D721Med (cell line): ENCODE results near the gene TUBGCP2.

Experiments
- DNase-seq: peaks from one replicate; pipeline ENCODE4 v3.0.0; 2011; ENCODE audit warnings: low spot score; ENCODE audit not compliant: insufficient read length
- FAIRE-seq: peaks from 2 replicates; lab custom pipeline; 2011; peaks lifted over from hg19 to GRCh38; lab: Jason Lieb, UNC
- TF ChIP-seq, protein P1 (sequence below): IDR thresholded peaks from 2 replicates; pipeline ENCODE4 v1.5.1; 2012; ENCODE audit warnings: mild to moderate bottlenecking, control low read depth; ENCODE audit not compliant: insufficient read depth; ENCODE audit errors: missing control alignments

The TUBGCP2 gene

DNA sequence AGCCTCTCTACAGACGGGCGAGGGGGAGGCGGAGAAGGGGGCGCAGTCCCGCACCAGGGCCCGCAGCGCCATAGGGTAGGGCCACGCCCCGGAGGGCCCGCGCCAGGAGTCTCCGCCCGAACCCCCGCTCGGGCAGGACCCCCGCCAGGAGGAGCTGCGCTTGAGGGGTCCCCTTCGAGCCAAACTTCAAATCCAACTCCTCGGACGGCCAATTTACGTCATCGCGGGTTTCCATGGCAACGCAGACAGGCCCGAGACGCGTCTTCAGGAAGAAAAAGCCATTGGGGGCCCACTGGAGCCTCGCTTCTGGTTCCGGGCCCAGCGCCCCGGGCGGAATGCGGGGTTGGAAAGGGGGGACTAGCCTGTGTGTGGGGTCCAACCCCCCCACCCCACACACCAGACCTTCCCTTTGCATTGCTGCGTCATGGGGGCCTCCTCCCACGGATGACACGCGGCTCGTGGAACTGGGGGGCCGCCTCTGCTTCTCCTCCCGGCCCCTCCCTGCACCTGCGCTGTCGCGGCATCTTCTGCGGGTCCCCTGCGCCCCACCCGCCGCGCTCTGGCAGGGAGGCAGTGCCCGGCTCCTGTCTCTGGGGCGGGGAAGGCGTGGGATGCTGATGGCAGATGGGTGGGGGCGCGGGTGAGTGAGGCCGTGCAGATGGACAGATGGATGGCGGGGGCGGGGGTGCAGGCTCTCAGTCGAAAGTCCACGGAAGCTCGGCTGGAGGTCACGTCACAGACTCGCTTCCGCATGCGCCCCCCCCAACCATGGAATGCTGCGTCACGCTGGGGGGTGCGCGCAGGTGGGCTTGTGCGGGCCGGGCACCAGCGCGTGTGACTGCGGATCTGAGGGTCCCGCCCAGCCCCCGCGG is 26.8 kb upstream of the TUBGCP2 start:
- DNase-seq (no peak), FAIRE-seq (no peak)
- TF ChIP-seq, protein P1, sequence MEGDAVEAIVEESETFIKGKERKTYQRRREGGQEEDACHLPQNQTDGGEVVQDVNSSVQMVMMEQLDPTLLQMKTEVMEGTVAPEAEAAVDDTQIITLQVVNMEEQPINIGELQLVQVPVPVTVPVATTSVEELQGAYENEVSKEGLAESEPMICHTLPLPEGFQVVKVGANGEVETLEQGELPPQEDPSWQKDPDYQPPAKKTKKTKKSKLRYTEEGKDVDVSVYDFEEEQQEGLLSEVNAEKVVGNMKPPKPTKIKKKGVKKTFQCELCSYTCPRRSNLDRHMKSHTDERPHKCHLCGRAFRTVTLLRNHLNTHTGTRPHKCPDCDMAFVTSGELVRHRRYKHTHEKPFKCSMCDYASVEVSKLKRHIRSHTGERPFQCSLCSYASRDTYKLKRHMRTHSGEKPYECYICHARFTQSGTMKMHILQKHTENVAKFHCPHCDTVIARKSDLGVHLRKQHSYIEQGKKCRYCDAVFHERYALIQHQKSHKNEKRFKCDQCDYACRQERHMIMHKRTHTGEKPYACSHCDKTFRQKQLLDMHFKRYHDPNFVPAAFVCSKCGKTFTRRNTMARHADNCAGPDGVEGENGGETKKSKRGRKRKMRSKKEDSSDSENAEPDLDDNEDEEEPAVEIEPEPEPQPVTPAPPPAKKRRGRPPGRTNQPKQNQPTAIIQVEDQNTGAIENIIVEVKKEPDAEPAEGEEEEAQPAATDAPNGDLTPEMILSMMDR, result no peak

DNA sequence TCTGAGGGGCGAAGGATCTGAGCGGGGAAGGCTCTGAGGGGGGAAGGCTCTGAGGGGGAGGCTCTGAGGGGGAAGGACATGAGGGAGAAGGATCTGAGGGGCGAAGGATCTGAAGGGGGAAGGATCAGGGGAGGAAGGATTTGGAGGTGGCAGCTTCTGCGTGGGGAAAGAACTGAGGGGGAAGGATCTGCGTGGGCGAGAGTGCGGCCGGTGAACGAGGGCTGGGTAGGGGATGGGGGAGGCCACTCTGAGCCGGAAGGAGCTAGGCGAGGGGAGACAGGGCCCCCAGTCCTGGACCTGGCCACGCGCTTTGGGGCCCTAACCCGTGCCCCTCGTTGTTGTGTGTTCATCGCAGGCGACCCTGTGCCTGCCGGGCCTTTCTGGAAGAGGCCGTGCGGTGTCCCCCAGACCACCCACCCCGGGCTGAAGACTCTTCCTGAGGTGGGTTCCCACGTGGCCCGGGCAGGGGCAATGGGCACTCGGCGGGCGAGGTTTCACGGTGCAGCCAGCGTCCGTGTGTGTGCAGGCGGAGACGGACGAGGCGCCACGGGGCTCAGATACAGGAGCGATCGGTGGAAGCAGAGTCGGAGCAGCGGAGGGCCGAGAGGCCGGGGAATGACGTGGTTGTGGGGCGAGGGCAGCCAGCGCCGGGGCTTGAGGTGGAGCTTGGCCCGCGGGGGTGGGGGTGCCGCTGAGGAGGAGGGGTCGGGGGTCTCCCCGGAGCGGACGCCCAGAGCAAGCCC is 26.0 kb upstream of the TUBGCP2 start:
- DNase-seq (no peak), FAIRE-seq (no peak)
- TF ChIP-seq, protein P1, result no peak

DNA sequence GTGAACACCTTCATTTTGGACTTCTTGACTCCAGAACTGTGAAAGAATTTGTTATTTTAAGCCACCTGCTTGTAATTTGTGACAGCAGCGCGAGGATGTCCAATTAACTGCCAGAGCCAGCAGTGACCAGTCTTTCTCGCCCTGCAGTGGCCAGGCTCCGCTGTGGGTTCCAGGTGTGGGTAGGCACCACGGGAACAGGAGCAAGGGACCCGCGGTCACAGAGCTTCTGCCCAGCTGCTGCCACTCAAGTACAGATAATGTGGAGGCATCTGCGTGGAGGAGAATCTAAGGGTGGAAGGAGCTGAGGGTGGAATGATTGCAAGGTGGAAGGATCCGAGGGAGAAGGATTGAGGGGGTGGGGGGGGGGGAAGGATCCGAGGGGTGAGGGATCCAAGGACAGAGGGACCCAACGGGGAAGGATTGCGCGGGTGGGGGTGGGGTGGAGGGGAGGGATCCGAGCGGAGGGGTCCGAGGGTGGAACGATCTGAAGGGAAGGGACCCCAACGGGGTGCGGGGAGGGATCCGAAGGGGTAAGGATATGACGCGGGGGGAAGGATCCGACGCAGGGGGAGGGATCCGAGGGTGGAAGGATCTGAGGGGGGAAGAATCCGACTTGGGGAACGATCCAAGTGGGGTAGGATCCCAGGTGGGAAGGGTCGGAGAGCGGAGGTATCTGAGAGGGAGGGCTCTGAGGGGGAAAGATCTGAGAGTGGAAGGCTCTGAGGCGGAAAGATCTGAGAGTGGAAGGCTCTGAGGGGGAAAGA is 24.4 kb upstream of the TUBGCP2 start:
- TF ChIP-seq, protein P1, result no peak
- no peak for FAIRE-seq
- DNase-seq, result no peak

DNA sequence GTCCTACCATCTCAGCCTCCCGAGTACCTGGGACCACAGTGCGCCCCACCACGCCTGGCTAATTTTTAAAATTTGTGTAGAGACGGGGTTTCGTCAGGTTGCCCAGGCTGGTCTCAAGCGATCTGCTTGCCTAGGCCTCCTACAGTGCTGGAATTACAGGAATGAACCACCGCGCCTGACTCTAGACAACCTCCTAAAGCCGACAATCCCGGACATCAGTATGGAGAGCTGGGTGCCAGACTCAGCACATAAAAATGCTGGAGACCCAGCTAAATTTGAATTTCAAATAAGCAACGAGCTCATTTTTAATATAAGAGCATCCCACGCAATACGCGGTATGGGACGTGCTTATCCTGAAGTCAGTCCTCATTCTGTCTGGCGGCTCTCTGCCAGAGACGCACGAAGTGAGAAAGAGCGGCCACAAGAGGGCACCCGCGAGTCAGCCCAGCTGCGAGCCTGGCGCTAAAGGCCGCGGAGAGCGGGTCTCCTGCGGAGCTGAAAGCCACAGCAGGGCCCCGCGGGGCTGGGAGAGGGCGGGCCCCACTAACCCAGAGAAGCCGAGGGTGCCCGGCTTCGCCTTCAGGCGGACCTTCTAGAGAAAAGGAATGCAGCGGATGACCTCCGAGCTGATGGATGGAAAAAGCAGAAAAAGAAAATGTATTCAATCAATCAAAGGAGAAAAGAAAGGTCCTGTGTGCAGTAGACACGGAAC is 21.0 kb upstream of the TUBGCP2 start:
- no peak for FAIRE-seq
- TF ChIP-seq, protein P1, result peak; percentile 85

DNA sequence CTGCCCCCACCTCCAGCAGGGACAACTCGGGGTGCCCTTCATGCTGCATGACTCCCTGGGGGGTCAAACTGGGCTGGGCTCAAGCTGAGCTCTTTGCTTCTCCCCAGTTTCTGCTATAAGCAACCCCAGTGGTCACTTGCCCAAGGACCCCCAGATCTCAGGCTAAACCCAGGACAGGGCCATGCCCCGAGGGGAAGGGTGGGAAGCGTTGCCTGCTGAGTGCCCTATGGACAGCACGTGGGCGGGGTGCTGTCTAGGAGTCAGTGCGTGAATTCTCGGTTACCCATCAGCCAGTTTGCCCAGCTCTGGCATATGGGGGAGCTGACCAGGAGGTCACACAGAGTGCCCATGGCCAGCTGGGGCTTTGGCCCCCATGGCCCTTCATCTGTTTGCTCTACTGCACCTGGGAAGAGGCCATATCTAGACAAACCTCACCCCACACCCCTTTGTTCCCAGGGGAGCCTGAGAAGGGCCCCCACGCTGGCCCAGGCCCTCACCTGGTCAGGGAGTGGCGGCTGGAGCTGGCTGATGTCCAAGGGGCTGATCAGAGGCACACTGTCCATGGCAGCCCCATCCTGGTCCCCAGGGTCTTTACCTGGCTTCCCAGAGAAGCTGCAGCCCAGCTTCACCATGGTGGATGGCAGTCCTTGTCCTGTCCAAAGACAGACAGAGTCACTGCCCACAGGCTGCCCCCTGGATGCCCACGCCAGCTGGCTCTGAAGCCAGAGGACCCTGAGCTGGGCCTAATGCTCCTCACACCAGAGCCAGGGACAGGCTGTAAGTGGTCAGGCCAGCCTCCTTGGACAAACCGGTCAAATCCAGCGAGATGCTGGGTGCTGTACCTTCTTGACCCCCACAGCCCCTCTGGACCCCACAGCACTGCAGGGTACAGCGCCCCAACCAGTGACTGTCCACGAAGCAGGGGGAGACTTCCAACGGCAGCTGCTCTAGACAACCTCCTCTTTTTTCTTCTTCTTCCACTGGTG is 20.0 kb upstream of the TUBGCP2 start:
- DNase-seq (no peak), FAIRE-seq (no peak)
- TF ChIP-seq, protein P1, result no peak

More for the DNA sequence above, 21.0 kb upstream of the TUBGCP2 start:
- peak; percentile 77 for DNase-seq
